Hair follicle dermal papilla cell (primary cell): ENCODE data around the gene PTPA. TPM values are rescaled to one million over a fixed set of nuclear protein-coding genes. Genes with fewer than 3 reads are reported as not detected.

Source experiments
- total RNA-seq: library from RNA; depleted of rRNA; stranded (reverse); fragments of >200 nt; gene quantifications from 2 replicates; pipeline ENCODE4 v1.2.3, GENCODE V29; 2012

PTPA gene
- 92.5 and 93.4 TPM in 2 replicates for total RNA-seq

GRCh38 chr9:129110740-129111527, at the start of gene PTPA, which contains the start of gene CRAT:
Gene PTPA (plus strand): TSS chr9:129111415. CDS start chr9:129111601, 186 bp downstream.
Gene CRAT (minus strand): TSS chr9:129110793. CDS start chr9:129110509, 284 bp downstream.

DNA sequence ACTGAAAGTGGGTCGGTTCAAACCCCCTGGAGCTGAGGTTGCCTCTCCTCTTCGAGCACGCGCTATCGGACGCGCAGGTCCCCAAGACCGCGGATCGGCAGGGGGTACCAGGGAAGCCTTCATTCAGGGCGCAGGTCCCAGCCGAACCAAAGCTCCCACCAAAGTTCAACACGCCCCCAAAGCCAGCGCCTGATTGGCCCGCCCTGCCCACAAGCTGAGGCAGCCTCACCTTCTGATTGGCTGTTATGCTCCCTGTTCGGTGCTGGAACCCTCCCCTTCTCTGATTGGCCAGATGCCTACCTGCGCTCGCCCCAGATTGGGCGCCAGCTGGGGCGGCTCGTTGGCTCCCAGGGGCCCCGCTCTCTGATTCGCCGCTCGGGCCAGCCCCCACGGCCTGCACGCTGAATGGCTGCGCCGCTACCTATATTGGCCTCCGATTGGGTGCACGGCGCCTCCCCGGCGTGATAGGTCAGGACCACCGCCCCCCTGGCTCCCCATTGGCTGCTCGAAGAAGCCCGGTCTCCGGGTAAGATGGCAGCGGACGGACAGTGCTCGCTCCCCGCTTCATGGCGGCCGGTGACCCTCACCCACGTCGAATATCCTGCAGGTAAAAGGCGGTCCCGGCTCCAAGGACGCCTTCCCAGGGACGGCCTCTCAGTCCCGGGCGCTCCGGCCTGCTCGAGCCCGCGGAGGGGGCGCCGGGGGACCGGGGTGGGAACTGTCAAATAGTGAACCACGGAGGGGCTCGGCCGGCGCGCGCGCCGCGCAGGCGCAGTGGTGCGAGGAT, 30.4 kb upstream of the PTPA start, which contains the start of gene DOLPP1:
DOLPP1 (plus strand) TSS at position 511 of the 787 bp plus-strand sequence; CDS start at position 532, 21 bp downstream.

GRCh38 chr9:129177791-129178567, 66.8 kb downstream of the PTPA start, which contains the start of gene IER5L:
Gene IER5L (minus strand): TSS chr9:129178261. CDS start chr9:129178052, 209 bp downstream.

Other genes starting within 250 kb of the PTPA start
- gene KYAT1, start 229.5 kb upstream of the PTPA start, total RNA-seq: 5.2 and 6.9 TPM in 2 replicates
- 49.5 and 49.7 TPM in 2 replicates for gene LRRC8A, start 229.3 kb upstream of the PTPA start, total RNA-seq
- gene PHYHD1, start 190.4 kb upstream of the PTPA start, total RNA-seq: 8.8 and 17.7 TPM in 2 replicates
- 31.8 and 32.5 TPM in 2 replicates for gene DOLK, start 163.8 kb upstream of the PTPA start, total RNA-seq
- gene NUP188, start 163.7 kb upstream of the PTPA start, total RNA-seq: 37.5 and 42.6 TPM in 2 replicates
- 49.8 and 65.8 TPM in 2 replicates for gene SH3GLB2, start 83.1 kb upstream of the PTPA start, total RNA-seq
- 24.2 and 29.0 TPM in 2 replicates for gene MIGA2, start 74.8 kb upstream of the PTPA start, total RNA-seq
- gene DOLPP1, start 30.3 kb upstream of the PTPA start, total RNA-seq: 10.1 and 11.3 TPM in 2 replicates
- 78.2 and 88.6 TPM in 2 replicates for gene CRAT, start 622 bp upstream of the PTPA start, total RNA-seq
- 60.8 and 76.7 TPM in 2 replicates for gene IER5L, start 66.8 kb downstream of the PTPA start, total RNA-seq